HG02970 (cell line): ENCODE results near the gene TUBGCP4.
"Not testable (repeated sequence)": the region's sequence is repeated elsewhere in the genome, so short reads cannot be mapped to it uniquely, and the experiment has no call there.

Experiments used
- ATAC-seq: cut with Tn5 transposase; IDR thresholded peaks from one replicate; pipeline ENCODE4 v1.9.1; 2021; ENCODE audit warnings: mild to moderate bottlenecking, moderate library complexity, moderate number of reproducible peaks; ENCODE audit not compliant: unreplicated experiment, low FRiP score

TUBGCP4 gene

GRCh38 chr15:43393592-43393991 is 22.7 kb downstream of the TUBGCP4 start:
- not testable (repeated sequence) for ATAC-seq

GRCh38 chr15:43402255-43402654 is 31.4 kb downstream of the TUBGCP4 start:
- ATAC-seq, result no peak

GRCh38 chr15:43403616-43404015 is 32.7 kb downstream of the TUBGCP4 start:
- ATAC-seq, result no peak

- no peak for ATAC-seq
These were observed 33.2 kb downstream of the TUBGCP4 start for GRCh38 chr15:43404130-43404529.

- ATAC-seq, result no peak
These were observed 35.3 kb downstream of the TUBGCP4 start for GRCh38 chr15:43406189-43406588.

GRCh38 chr15:43406808-43407207 is 35.9 kb downstream of the TUBGCP4 start:
- no peak for ATAC-seq

GRCh38 chr15:43408789-43409188 is 37.9 kb downstream of the TUBGCP4 start:
- no peak for ATAC-seq

GRCh38 chr15:43410572-43411214 is 39.8 kb downstream of the TUBGCP4 start:
- ATAC-seq, result no peak

GRCh38 chr15:43412096-43412495 is 41.2 kb downstream of the TUBGCP4 start:
- ATAC-seq, result no peak

GRCh38 chr15:43414196-43414595 is 43.3 kb downstream of the TUBGCP4 start:
- no peak for ATAC-seq

GRCh38 chr15:43420435-43420834 is 49.5 kb downstream of the TUBGCP4 start:
- ATAC-seq, result no peak

GRCh38 chr15:43420876-43421275 is 50.0 kb downstream of the TUBGCP4 start:
- no peak for ATAC-seq

- no peak for ATAC-seq
These were observed 52.9 kb downstream of the TUBGCP4 start for GRCh38 chr15:43423793-43424192.

- no peak for ATAC-seq
These were observed 58.8 kb downstream of the TUBGCP4 start for GRCh38 chr15:43429687-43430086.

GRCh38 chr15:43433165-43433564 is 62.3 kb downstream of the TUBGCP4 start:
- ATAC-seq, result no peak

GRCh38 chr15:43433661-43434303 is 62.9 kb downstream of the TUBGCP4 start:
- ATAC-seq, result no peak

GRCh38 chr15:43434446-43434845 is 63.5 kb downstream of the TUBGCP4 start:
- no peak for ATAC-seq

GRCh38 chr15:43436395-43436794 is 65.5 kb downstream of the TUBGCP4 start:
- no peak for ATAC-seq

GRCh38 chr15:43439268-43439667 is 68.4 kb downstream of the TUBGCP4 start:
- no peak for ATAC-seq

GRCh38 chr15:43440721-43441281 is 69.9 kb downstream of the TUBGCP4 start:
- ATAC-seq, result no peak

GRCh38 chr15:43441316-43441715 is 70.4 kb downstream of the TUBGCP4 start:
- no peak for ATAC-seq

GRCh38 chr15:43446344-43446743 is 75.4 kb downstream of the TUBGCP4 start:
- ATAC-seq, result no peak
